ENCODE measurements around the gene GNG7. TPM values are rescaled to one million over a fixed set of nuclear protein-coding genes. Genes with fewer than 3 reads are reported as not detected.

The GNG7 gene
- polyA plus RNA-seq, 3 donors: 1.1 to 1.6 (median 1.3) TPM

- no peak overlapping the region for H3K27ac Mint-ChIP-seq
These were observed 54.4 kb downstream of the GNG7 start for GRCh38 chr19:2648099-2648498.

GRCh38 chr19:2646866-2647535 is 55.5 kb downstream of the GNG7 start:
- H3K27ac ChIP-seq (ENCODE audit: low read depth in 1 of 2, low read length in 2 of 2): no peak overlapping the region
- H3K36me3 Mint-ChIP-seq: peaks cover 0 to 6% of the 10 kb centered on the region in 2 donors
- H4K20me1 ChIP-seq (ENCODE audit: insufficient read depth, low read length): no peaks in the 10 kb centered on the region
- no peaks in the 10 kb centered on the region for H3K4me1 Mint-ChIP-seq
- WGBS (ENCODE audit: insufficient coverage): 93% methylated on average over 15 of the region's 20 CpGs
- H3K9me3 ChIP-seq (replicated peaks in 1 of 2; ENCODE audit: control insufficient read depth in 1 of 2, insufficient read depth in 1 of 2, low read length in 2 of 2): no peaks in the 10 kb centered on the region
- intact Hi-C loops (cut with micrococcal nuclease): loop anchor here in 1 of 2 donors (10.0 kb wide), 1 partner anchor 228 kb away; no protein-coding TSS in a partner anchor
- H3K4me2 ChIP-seq (replicated peaks; ENCODE audit: extremely low read depth, low read length, poor library complexity, severe bottlenecking): no peak overlapping the region
- no peak for TF ChIP-seq CTCF (IDR thresholded peaks at IDR 0.05)
- H3K27ac Mint-ChIP-seq: no peak overlapping the region
- H3K27me3 ChIP-seq (ENCODE audit: control insufficient read depth in 2 of 2, insufficient read depth in 2 of 2, low read length in 2 of 2): no peaks in the 10 kb centered on the region
- H3K9me3 Mint-ChIP-seq: peaks cover 0 to 2% (median 0%) of the 10 kb centered on the region in 7 donors
- no peak overlapping the region for H3K9ac ChIP-seq (ENCODE audit: insufficient read depth, low read length, poor library complexity, severe bottlenecking)
- no peak overlapping the region for H3K4me3 Mint-ChIP-seq
- H3K4me1 ChIP-seq (ENCODE audit: control insufficient read depth in 1 of 2, insufficient read depth in 2 of 2, low read length in 2 of 2): no peaks in the 10 kb centered on the region
- no peaks in the 10 kb centered on the region for H3K27me3 Mint-ChIP-seq (ENCODE audit: low read depth in 3 of 3)
- H3K79me2 ChIP-seq (ENCODE audit: insufficient read depth, low read length): no peaks in the 10 kb centered on the region
- no peak overlapping the region for H2AFZ ChIP-seq (ENCODE audit: insufficient read depth, low read depth, low read length, poor library complexity, severe bottlenecking)
- H3K4me3 ChIP-seq (replicated peaks in 1 of 3; ENCODE audit: low read depth in 2 of 3, low read length in 3 of 3): no peak overlapping the region
- no peaks in the 10 kb centered on the region for H3K36me3 ChIP-seq (replicated peaks in 1 of 2; ENCODE audit: control insufficient read depth in 1 of 2, insufficient read depth in 2 of 2, low read length in 2 of 2)
- no peak for DNase-seq

More at GRCh38 chr19:2648099-2648498, 54.4 kb downstream of the GNG7 start:
- WGBS (ENCODE audit: insufficient coverage): no CpG with 5 or more reads among the region's 5 CpGs
- TF ChIP-seq CTCF (IDR thresholded peaks at IDR 0.05): no peak
- Histone ChIP-seq H2AFZ (ENCODE audit: insufficient read depth, low read depth, low read length, poor library complexity, severe bottlenecking) (no peak overlapping the region), H3K27ac (ENCODE audit: low read depth in 1 of 2, low read length in 2 of 2) (no peak overlapping the region), H4K20me1 (ENCODE audit: insufficient read depth, low read length) (no peaks in the 10 kb centered on the region), H3K36me3 (replicated peaks in 1 of 2; ENCODE audit: control insufficient read depth in 1 of 2, insufficient read depth in 2 of 2, low read length in 2 of 2) (no peaks in the 10 kb centered on the region), H3K4me1 (ENCODE audit: control insufficient read depth in 1 of 2, insufficient read depth in 2 of 2, low read length in 2 of 2) (no peaks in the 10 kb centered on the region), H3K27me3 (ENCODE audit: control insufficient read depth in 2 of 2, insufficient read depth in 2 of 2, low read length in 2 of 2) (no peaks in the 10 kb centered on the region), H3K9ac (ENCODE audit: insufficient read depth, low read length, poor library complexity, severe bottlenecking) (no peak overlapping the region), H3K79me2 (ENCODE audit: insufficient read depth, low read length) (no peaks in the 10 kb centered on the region), H3K9me3 (replicated peaks in 1 of 2; ENCODE audit: control insufficient read depth in 1 of 2, insufficient read depth in 1 of 2, low read length in 2 of 2) (no peaks in the 10 kb centered on the region), H3K4me2 (replicated peaks; ENCODE audit: extremely low read depth, low read length, poor library complexity, severe bottlenecking) (no peak overlapping the region), H3K4me3 (replicated peaks in 1 of 3; ENCODE audit: low read depth in 2 of 3, low read length in 3 of 3) (no peak overlapping the region)
- peaks cover 0 to 2% (median 0%) of the 10 kb centered on the region in 7 donors for H3K9me3 Mint-ChIP-seq
- H3K4me3 Mint-ChIP-seq: no peak overlapping the region
- no peaks in the 10 kb centered on the region for H3K27me3 Mint-ChIP-seq (ENCODE audit: low read depth in 3 of 3)
- H3K4me1 Mint-ChIP-seq: no peaks in the 10 kb centered on the region
- intact Hi-C loops (cut with micrococcal nuclease): loop anchor here (1.0 to 10.0 kb wide), 4 partner anchors 101 to 227 kb away; no protein-coding TSS in a partner anchor
- peaks cover 0 to 6% of the 10 kb centered on the region in 2 donors for H3K36me3 Mint-ChIP-seq
- DNase-seq: no peak
